T-helper 17 cell (primary cell): ENCODE results near the gene PPP1R12A. TPM values are rescaled to one million over a fixed set of nuclear protein-coding genes. Genes with fewer than 3 reads are reported as not detected.
"Not testable (repeated sequence)": the region's sequence is repeated elsewhere in the genome, so short reads cannot be mapped to it uniquely, and the experiment has no call there.

Experiments used
- ATAC-seq: fragments of 150-1000 bp; cut with Tn5 transposase; 2 replicates; pipeline ENCODE4 v1.10.0; 2021; ENCODE audit warnings: mild to moderate bottlenecking, moderate library complexity
- DNase-seq, 3 donors: peaks; one replicate each; pipeline versions ENCODE4 v3.0.0 to v3.0.0-alpha.2; 2020 to 2021
- H3K9me3 ChIP-seq: one replicate; pipeline ENCODE4 v1.7.0; 2013; ENCODE audit warnings: low read length, mild to moderate bottlenecking; ENCODE audit not compliant: control insufficient read depth, poor library complexity, severe bottlenecking
- H3K27ac Mint-ChIP-seq: one replicate; pipeline ENCODE4 v1.8.0; 2022; ENCODE audit warnings: mild to moderate bottlenecking, moderate library complexity, mixed read lengths
- H3K27me3 Mint-ChIP-seq: one replicate; pipeline ENCODE4 v1.8.0; 2022; ENCODE audit warnings: mixed read lengths
- H3K36me3 Mint-ChIP-seq: one replicate; pipeline ENCODE4 v1.8.0; 2022; ENCODE audit warnings: low read depth, mixed read lengths
- H3K4me1 Mint-ChIP-seq: one replicate; pipeline ENCODE4 v1.8.0; 2022; ENCODE audit warnings: mild to moderate bottlenecking, mixed read lengths
- H3K4me3 Mint-ChIP-seq: one replicate; pipeline ENCODE4 v1.8.0; 2022; ENCODE audit warnings: mild to moderate bottlenecking, moderate library complexity, mixed read lengths
- total RNA-seq, 4 donors: library from RNA in 2 of 4; stranded (reverse) in 2 of 4; gene quantifications; one replicate each; pipeline ENCODE4 v1.2.3 and lab custom pipeline; 2022 to 2026

Gene PPP1R12A
- total RNA-seq (100 to 1,000 TPM; 110 to 118 TPM), total RNA-seq (lab: John Stamatoyannopoulos, UW) (236 to 290 reads per million in 2 donors)

DNA sequence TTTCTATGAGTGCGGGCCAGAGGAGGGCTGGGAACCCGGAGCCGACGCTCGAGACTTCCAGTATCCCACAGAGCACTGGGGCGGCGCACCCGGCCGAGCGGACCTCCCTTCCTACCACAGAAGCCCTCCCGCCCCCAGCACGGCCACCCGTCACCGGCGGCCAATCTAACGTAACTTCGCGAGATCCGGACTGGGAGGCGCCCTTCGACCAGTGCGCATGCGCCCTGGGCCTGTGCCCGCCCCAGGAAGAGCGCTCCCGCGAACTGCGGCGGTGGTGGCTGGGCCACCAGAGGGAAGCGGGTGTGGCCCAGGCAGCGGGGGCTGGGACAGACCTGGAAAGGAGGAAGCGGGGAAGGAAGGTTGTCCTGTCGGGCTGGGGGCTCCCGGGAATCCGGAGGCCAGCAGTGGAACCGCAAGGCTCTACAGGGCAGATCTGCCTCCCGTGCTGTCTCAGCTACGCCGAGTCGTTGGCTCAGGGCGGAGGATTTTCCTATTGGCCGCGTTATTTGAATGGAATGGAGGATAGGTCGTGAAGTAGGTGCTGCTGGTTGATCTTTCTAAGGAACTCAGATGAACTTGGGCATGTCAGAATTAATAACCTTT lies at the start of gene PPP1R12A:
Gene PPP1R12A (minus strand): TSS at position 77 of the 603 bp plus-strand sequence. CDS start 166 bp downstream, outside the sequence.
- ATAC-seq (peak; percentile 89), DNase-seq (peak; percentile 89 to 93 (median 92))
- Mint-ChIP-seq H3K4me3 (peak within 1 kb of the TSS; percentile 99), H3K27me3 (no peaks in the 10 kb centered on the region), H3K27ac (peak within 1 kb of the TSS; percentile 97), H3K36me3 (peaks cover 9% of the 10 kb centered on the region), H3K4me1 (peaks cover 44% of the 10 kb centered on the region)
- no peaks in the 10 kb centered on the region for H3K9me3 ChIP-seq

DNA sequence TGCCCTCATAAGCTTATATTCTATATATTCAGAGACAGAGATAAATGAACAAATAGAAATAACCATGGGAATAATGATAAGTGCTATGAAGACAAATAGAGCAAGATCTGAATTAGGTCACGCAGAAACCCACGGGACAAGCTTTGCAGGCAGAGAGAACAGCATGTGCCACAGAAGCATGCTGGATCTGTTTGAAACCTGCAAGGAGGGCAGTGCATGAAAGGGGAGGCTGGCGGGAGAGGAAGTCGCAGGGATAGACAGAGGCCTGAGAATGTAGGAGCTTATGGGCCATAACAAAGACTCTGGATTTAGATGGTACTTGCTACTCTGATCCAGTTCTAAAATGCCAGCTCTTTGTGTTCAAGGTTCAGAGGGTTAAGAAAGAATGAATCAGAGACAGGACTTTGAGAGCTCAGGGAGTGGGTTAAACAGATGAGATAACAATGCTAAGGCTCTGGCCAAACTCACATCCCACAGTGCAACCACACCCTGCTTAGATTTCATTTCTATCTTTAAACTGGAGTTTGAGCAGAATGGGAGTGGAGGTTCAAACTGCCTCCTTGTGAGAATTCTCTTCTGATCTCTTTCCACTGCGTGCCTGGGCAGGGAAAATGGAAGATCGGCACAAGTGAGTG lies 49.2 kb upstream of the PPP1R12A start:
- Mint-ChIP-seq H3K36me3 (peaks cover 2% of the 10 kb centered on the region), H3K4me1 (peaks cover 4% of the 10 kb centered on the region), H3K27ac (no peak overlapping the region), H3K4me3 (no peak overlapping the region), H3K27me3 (peaks cover 20% of the 10 kb centered on the region)
- no peak for ATAC-seq
- peaks cover 2% of the 10 kb centered on the region for H3K9me3 ChIP-seq
- DNase-seq: no peak

- Mint-ChIP-seq H3K36me3 (peaks cover 2% of the 10 kb centered on the region), H3K4me3 (no peak overlapping the region), H3K4me1 (peaks cover 6% of the 10 kb centered on the region), H3K27ac (no peak overlapping the region), H3K27me3 (peaks cover 20% of the 10 kb centered on the region)
- H3K9me3 ChIP-seq: peaks cover 2% of the 10 kb centered on the region
- DNase-seq (no peak), ATAC-seq (no peak)
These were observed 48.6 kb upstream of the PPP1R12A start for GRCh38 chr12:79983492-79983891.

DNA sequence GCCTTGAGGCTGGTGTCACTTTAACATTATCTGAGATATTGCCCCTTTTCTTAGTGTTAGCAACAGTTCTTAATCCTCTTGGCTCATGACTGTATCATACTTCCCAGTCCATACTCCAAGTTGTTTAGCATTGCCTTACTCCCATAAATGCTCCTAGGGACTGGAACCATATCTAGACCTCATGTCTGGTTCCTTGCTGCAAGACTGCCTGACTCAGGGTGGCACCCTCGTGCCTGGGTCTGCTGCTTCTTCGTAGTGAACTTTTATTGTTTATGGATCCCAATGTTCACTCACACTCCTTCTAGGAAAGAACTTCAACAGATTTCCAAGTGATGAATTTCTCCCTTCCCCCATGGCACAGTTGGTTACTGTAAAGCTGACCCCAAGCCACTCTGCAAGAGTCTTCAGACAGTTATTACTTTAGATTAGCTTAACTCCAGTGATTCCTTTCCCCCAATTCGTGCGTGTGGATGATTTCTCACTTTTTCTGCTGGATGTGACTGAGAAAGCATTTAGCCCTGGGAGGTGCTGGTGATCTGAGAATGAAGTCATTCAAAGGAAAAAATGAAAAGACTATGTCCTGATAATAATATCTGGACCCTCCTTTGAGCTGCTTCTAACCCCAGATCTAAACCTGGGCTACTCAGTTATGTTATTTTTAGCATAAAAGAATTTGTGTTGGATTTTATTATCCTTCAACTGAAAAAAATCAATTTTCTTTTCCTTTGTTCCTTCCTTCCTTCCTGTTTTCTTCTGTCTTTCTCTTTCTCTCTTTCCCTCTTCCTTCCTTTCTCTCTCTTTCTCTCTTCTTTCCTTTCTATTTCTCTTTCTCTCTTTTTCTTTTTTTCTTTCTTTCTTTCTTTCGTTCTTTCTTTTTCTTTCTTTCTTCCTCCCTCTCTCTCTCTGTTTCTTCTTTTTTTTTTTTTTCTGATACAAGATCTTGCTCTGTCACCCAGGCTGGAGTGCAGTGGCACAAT lies 47.5 kb upstream of the PPP1R12A start:
- Mint-ChIP-seq H3K27me3 (peaks cover 20% of the 10 kb centered on the region), H3K27ac (no peak overlapping the region), H3K36me3 (peaks cover 2% of the 10 kb centered on the region), H3K4me1 (peaks cover 6% of the 10 kb centered on the region), H3K4me3 (no peak overlapping the region)
- ATAC-seq: no peak
- DNase-seq: no peak
- H3K9me3 ChIP-seq: peaks cover 2% of the 10 kb centered on the region

DNA sequence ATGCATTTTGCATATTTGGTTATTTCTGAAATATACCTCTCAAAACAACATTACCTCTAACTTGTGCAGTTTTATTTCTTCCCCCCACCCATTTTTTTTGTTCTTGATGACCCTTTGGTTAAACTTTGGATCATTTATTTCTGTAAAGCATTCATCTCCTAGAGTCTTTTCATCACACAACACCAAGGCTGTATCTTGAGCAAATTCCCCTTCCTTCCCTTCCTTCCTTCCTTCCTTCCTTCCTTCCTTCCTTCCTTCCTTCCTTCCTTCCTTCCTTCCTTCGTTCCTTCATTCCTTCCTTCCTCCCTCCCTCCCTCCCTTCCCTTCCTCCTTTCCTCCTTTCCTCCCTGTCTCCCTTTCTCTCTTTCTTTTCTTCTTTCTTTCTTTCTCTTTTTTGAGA lies 43.8 kb upstream of the PPP1R12A start:
- H3K36me3 Mint-ChIP-seq: peaks cover 2% of the 10 kb centered on the region
- H3K27ac Mint-ChIP-seq: no peak overlapping the region
- H3K4me1 Mint-ChIP-seq: peaks cover 6% of the 10 kb centered on the region
- H3K9me3 ChIP-seq: no peaks in the 10 kb centered on the region
- ATAC-seq (no peak), DNase-seq (no peak)
- H3K4me3 Mint-ChIP-seq: no peak overlapping the region
- peaks cover 18% of the 10 kb centered on the region for H3K27me3 Mint-ChIP-seq

DNA sequence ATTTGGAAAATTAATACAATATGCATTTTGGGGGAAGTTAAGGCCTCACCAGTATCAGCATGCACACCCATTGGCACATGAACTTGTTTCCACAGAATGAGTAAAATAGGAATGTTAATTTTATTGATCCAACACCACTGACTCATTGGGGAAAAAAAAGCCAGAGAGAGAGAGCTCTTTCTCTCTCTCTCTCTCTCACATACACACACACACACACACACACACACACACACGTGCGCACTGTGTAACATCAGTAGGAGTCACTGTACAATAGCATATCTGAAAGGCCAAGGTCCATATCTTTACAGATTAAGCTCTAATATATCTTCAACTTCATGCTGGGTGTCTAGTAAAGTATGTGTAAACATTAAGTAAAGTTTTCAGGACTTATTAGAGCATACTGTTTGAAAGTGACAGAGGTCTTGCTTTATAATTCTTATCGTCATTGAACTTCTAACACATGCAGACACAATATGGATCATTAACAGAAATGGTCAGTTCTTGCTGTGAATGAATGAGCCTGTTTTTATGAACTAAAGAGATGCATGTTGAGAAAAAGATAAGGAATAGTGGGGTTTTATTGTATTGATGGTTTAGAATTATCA lies 43.1 kb upstream of the PPP1R12A start:
- not testable (repeated sequence) for H3K9me3 ChIP-seq, ATAC-seq, DNase-seq, H3K4me3 Mint-ChIP-seq, H3K36me3 Mint-ChIP-seq, H3K27ac Mint-ChIP-seq, H3K4me1 Mint-ChIP-seq
- H3K27me3 Mint-ChIP-seq: peaks cover 11% of the 10 kb centered on the region

GRCh38 chr12:79975143-79975542 lies 40.2 kb upstream of the PPP1R12A start:
- DNase-seq (no peak), ATAC-seq (no peak)
- Mint-ChIP-seq H3K4me1 (peaks cover 2% of the 10 kb centered on the region), H3K36me3 (no peaks in the 10 kb centered on the region), H3K27me3 (peaks cover 9% of the 10 kb centered on the region), H3K27ac (no peak overlapping the region), H3K4me3 (no peak overlapping the region)
- H3K9me3 ChIP-seq: no peaks in the 10 kb centered on the region

DNA sequence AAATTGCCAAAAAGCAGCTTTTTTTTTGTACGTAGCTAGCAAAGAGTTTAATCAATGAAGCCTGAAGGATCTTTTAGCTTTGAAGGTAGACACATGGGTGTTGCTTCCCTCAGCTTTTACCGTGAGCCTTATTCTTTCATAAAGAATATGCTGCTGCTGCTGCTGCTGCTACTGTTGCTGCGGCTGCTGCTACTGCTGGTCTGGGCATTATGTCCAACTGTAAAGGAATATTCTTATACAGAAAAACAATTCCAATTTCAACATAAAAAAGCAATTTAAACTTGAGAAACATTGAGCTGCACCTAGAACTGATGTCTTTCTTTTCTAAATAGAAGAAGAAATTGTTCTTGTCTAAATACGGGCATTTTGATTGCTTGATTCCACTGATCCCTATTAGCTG lies 38.9 kb upstream of the PPP1R12A start:
- H3K27ac Mint-ChIP-seq: no peak overlapping the region
- no peaks in the 10 kb centered on the region for H3K36me3 Mint-ChIP-seq
- no peaks in the 10 kb centered on the region for H3K9me3 ChIP-seq
- peaks cover 2% of the 10 kb centered on the region for H3K4me1 Mint-ChIP-seq
- no peak for DNase-seq
- no peak for ATAC-seq
- H3K27me3 Mint-ChIP-seq: peaks cover 14% of the 10 kb centered on the region
- no peak overlapping the region for H3K4me3 Mint-ChIP-seq

DNA sequence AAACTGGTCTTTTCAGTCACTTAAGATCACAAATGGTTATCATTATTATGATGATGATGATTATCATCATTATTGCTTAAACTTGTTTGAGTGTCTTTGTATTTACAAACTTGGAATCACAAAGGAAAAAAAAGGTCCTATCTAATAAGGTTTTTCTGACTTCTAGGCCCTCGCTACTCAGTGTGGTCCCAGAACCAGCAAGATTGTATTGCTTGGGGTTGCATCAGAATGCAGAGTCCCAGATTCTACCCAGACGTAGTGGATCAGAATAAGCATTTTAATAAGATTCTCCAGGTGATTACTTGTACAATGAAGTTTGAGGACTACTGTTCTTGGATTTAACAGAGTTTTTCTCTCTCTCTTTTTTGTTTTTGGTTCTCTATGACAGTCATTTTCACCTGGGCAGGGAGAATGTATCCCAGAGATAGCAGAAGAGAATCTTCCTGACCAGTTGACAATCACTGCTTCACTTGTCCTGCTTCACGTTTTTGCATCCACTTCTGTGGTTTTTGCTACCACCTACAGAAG lies 29.3 kb upstream of the PPP1R12A start:
- peaks cover 5% of the 10 kb centered on the region for H3K4me1 Mint-ChIP-seq
- no peak overlapping the region for H3K27ac Mint-ChIP-seq

DNA sequence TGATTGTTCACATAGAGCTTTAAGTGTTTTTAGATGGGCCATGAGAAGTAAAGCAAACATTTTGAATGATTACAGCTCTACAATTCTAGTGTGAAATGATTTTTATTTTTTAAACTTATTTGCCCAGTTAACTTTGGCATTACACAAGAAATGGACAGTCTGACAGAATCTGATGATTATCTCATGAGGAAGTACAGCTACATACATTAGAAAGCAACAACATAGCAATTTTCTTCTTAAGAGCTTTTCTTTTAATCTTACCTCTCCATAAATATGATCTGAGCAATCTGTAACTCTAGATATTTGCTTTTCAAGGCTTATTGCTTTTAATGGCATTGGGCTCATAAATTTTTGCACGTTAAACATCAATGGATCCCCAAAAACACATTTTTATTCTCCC lies 26.5 kb upstream of the PPP1R12A start:
- H3K36me3 Mint-ChIP-seq: no peaks in the 10 kb centered on the region
- peaks cover 5% of the 10 kb centered on the region for H3K4me1 Mint-ChIP-seq
- ATAC-seq (no peak), DNase-seq (no peak)
- H3K27me3 Mint-ChIP-seq: peaks cover 14% of the 10 kb centered on the region
- no peak overlapping the region for H3K27ac Mint-ChIP-seq
- H3K4me3 Mint-ChIP-seq: no peak overlapping the region
- H3K9me3 ChIP-seq: no peaks in the 10 kb centered on the region

More for the DNA sequence above, 29.3 kb upstream of the PPP1R12A start:
- no peak overlapping the region for H3K4me3 Mint-ChIP-seq
- peaks cover 19% of the 10 kb centered on the region for H3K27me3 Mint-ChIP-seq
- H3K9me3 ChIP-seq: no peaks in the 10 kb centered on the region
- H3K36me3 Mint-ChIP-seq: no peaks in the 10 kb centered on the region
- DNase-seq (no peak), ATAC-seq (no peak)

DNA sequence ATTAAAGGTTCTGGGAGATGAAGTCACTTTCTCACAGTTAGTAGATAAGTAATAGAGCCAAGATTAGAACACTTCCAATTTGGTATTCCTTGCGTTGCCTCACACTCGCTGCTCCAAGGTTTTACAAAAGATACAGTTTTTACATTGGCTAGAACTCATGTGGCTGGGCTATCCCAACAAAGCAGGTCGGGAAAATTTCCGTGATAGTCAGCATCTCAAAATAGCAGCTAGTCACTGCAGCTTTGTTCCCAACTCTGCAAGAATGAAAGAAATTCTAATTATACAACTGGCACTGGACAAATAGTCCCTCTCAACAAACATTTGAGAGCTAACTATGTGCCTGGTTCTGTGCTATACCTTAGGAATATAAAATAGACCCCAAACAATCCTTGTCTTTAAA lies 24.6 kb upstream of the PPP1R12A start:
- peaks cover 2% of the 10 kb centered on the region for H3K27me3 Mint-ChIP-seq
- H3K27ac Mint-ChIP-seq: no peak overlapping the region
- H3K36me3 Mint-ChIP-seq: no peaks in the 10 kb centered on the region
- no peak for ATAC-seq
- no peak overlapping the region for H3K4me3 Mint-ChIP-seq
- H3K4me1 Mint-ChIP-seq: no peaks in the 10 kb centered on the region
- no peak for DNase-seq
- no peaks in the 10 kb centered on the region for H3K9me3 ChIP-seq

DNA sequence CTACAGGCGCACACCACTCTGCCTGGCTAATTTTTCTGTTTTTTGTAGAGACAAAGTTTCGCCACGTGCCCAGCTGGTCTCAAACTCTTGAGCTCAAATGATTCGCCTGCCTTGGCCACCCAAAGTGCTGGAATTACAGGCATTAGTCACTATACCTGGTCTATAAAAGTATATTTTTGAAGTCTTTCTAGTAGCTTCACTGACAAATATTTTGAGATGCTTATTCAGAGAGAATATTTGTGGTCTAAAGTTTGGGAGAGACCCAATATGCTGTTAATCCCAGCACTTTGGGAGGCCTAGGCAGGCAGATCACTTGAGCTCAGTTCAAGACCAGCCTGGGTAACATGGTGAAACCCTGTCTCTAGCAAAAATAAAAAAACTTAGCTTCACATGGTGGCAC lies 22.0 kb upstream of the PPP1R12A start:
- ATAC-seq (no peak), DNase-seq (no peak)
- Mint-ChIP-seq H3K4me3 (no peak overlapping the region), H3K27me3 (peaks cover 7% of the 10 kb centered on the region), H3K27ac (no peak overlapping the region), H3K4me1 (no peaks in the 10 kb centered on the region), H3K36me3 (no peaks in the 10 kb centered on the region)
- H3K9me3 ChIP-seq: no peaks in the 10 kb centered on the region

DNA sequence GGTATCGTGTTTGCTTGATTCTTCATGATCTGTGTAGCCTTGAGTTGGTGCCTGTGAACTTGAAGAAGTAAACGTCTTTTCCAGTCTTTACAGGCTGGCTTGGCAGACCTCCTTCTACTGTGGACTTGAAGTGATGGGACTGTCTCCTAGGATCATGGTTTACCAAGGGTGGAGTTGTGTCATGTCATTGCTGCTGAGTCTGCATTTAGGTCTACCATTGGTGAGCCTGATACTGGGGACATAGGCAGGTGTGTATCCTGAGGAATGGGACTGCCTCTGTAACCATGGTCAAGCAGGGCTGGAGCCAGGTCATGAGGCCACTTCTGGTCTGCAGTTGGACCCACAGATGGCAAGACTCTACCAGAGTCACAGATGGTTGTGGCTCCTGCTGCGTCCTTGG lies 20.7 kb upstream of the PPP1R12A start:
- ATAC-seq: no peak
- Mint-ChIP-seq H3K27me3 (peaks cover 10% of the 10 kb centered on the region), H3K27ac (no peak overlapping the region), H3K4me1 (no peaks in the 10 kb centered on the region), H3K4me3 (no peak overlapping the region), H3K36me3 (no peaks in the 10 kb centered on the region)
- no peak for DNase-seq
- no peaks in the 10 kb centered on the region for H3K9me3 ChIP-seq
